Spleen (tissue), 11 donors: ENCODE results near the gene CCDC124. TPM values are rescaled to one million over a fixed set of nuclear protein-coding genes. Genes with fewer than 3 reads are reported as not detected.

Source experiments
- DNase-seq: peaks from one replicate; pipeline ENCODE4 v3.0.0-alpha.2; 2020
- H3K27ac ChIP-seq, 8 donors: fragments of 200-600 bp; sonication (generic) in 7 of 8; 1 replicate in 4 of 8; 2 replicates in 4 of 8; pipeline versions ENCODE4 v1.5.0 to v1.8.0; 2016 to 2021; ENCODE audit warnings: inconsistent platforms in 4 of 8, mild to moderate bottlenecking in 4 of 8, moderate library complexity in 1 of 8
- H3K27me3 ChIP-seq, 7 donors: fragments of 200-600 bp; sonication (generic) in 6 of 7; replicated peaks in 1 of 7; 1 replicate in 4 of 7; 2 replicates in 3 of 7; pipeline versions ENCODE4 v1.5.0 to v1.8.0; 2016 to 2021; ENCODE audit warnings: inconsistent platforms in 3 of 7, mild to moderate bottlenecking in 1 of 7
- H3K36me3 ChIP-seq, 6 donors: fragments of 200-600 bp; sonication (generic) in 5 of 6; 1 replicate in 4 of 6; 2 replicates in 2 of 6; pipeline versions ENCODE4 v1.5.0 to v1.8.0; 2016 to 2021; ENCODE audit warnings: inconsistent platforms in 2 of 6
- H3K4me1 ChIP-seq, 6 donors: fragments of 200-600 bp; sonication (generic) in 5 of 6; 1 replicate in 3 of 6; 2 replicates in 3 of 6; pipeline versions ENCODE4 v1.5.0 to v1.8.0; 2016 to 2021; ENCODE audit warnings: inconsistent platforms in 3 of 6
- H3K4me3 ChIP-seq, 8 donors: fragments of 200-600 bp; sonication (generic) in 7 of 8; 1 replicate in 4 of 8; 2 replicates in 4 of 8; pipeline versions ENCODE4 v1.5.0 to v1.8.0; 2016 to 2021; ENCODE audit warnings: inconsistent platforms in 4 of 8, mild to moderate bottlenecking in 4 of 8, moderate library complexity in 2 of 8
- H3K9me3 ChIP-seq, 8 donors: fragments of 200-600 bp; sonication (generic) in 7 of 8; 1 replicate in 4 of 8; 2 replicates in 4 of 8; pipeline versions ENCODE4 v1.5.0 to v1.8.0; 2016 to 2021; ENCODE audit warnings: inconsistent platforms in 4 of 8
- CTCF ChIP-seq, 11 experiments: fragments of 200-600 bp in 7 of 11; fragments of 450-650 bp in 4 of 11; sonication (generic) in 4 of 11; IDR thresholded peaks in 8 of 11; conservative IDR thresholded peaks in 3 of 11; 1 replicate in 7 of 11; 2 replicates in 4 of 11; pipeline versions ENCODE4 v1.4.0 to v1.8.0; 2016 to 2021; ENCODE audit warnings: antibody characterized with exemption in 11 of 11, inconsistent platforms in 4 of 11, mild to moderate bottlenecking in 1 of 11
- POLR2A ChIP-seq, 3 donors: fragments of 450-650 bp; IDR thresholded peaks; one replicate each; pipeline ENCODE4 v1.5.1; 2017; ENCODE audit warnings: antibody characterized with exemption in 3 of 3, mild to moderate bottlenecking in 1 of 3
- POLR2AphosphoS5 ChIP-seq, 3 donors: sonication (generic); formaldehyde crosslinking; IDR thresholded peaks; one replicate each; pipeline ENCODE4 v1.5.1; 2017; ENCODE audit warnings: antibody characterized with exemption in 3 of 3
- WGBS, 5 donors: extraction: QIAGEN DNeasy Blood & Tissue Kit in 3 of 5; methylation state at CpG; one replicate each; pipeline versions ENCODE4 v1.1.5 to v1.1.7; 2013 to 2018; 5-methylcytosine and 5-hydroxymethylcytosine counted together
- intact Hi-C: fragments of 100-400 bp; cut with DNase I; formaldehyde crosslinking; loops from one replicate; pipeline ENCODE4 v1.15.0; 2023; ENCODE audit warnings: low total_unique reads
- polyA plus RNA-seq, 3 donors: library from polyadenylated mRNA; stranded (reverse); fragments of 200-250 nt; gene quantifications; one replicate each; pipeline ENCODE4 v1.2.1, GENCODE V29; 2013
- total RNA-seq, 7 donors: library from RNA; depleted of rRNA in 3 of 7; stranded (reverse); fragments of >200 nt in 3 of 7; fragmentation: NEBNext Ultra II Directional in 4 of 7; extraction: Animal tissue kit (Norgen Biotek cat#: 25700) in 4 of 7; gene quantifications; one replicate each; pipeline versions ENCODE4 v1.1.0 to v1.2.1, GENCODE V29; 2016 to 2021
- donor health status: healthy with polysubstance abuse.
- donor health status: DM: no; HTN: no; CAD: no; lungs with moderate emphysema.
- donor health status: DM: no; HTN: no; CAD: no.
- donor health status: Bipolar disorder and iron deficiency.
- donor health status: healthy.
- donor health status: DM: no; HTN: no; CAD: no.
- donor health status: DM: yes; HTN: yes; CAD: no.

Gene CCDC124
- total and polyA plus RNA-seq, 10 donors = 29.5 to 89.9 (median 43.0) TPM

- Histone ChIP-seq H3K36me3 (no peaks in the 10 kb centered on the region), H3K9me3 (peaks cover 0 to 7% (median 0%) of the 10 kb centered on the region in 8 donors), H3K27me3 (peaks cover 0 to 23% (median 0%) of the 10 kb centered on the region in 7 donors), H3K4me3 (no peak overlapping the region), H3K4me1 (no peaks in the 10 kb centered on the region), H3K27ac (no peak overlapping the region)
- no peak for TF ChIP-seq CTCF (IDR thresholded peaks at IDR 0.05 in 8 of 11, conservative IDR thresholded peaks at IDR 0.05 in 3 of 11)
- no peak for TF ChIP-seq POLR2A (IDR thresholded peaks at IDR 0.05)
- no peak for TF ChIP-seq POLR2AphosphoS5 (IDR thresholded peaks at IDR 0.05)
- no peak for DNase-seq
- intact Hi-C loops = no loop called here
These were observed 12.3 kb upstream of the CCDC124 start for GRCh38 chr19:17920527-17920926.

GRCh38 chr19:17922138-17922537 lies 10.7 kb upstream of the CCDC124 start:
- H3K4me1 ChIP-seq = no peaks in the 10 kb centered on the region
- no peak for TF ChIP-seq POLR2A (IDR thresholded peaks at IDR 0.05)
- TF ChIP-seq CTCF (IDR thresholded peaks at IDR 0.05 in 8 of 11, conservative IDR thresholded peaks at IDR 0.05 in 3 of 11) = no peak
- TF ChIP-seq POLR2AphosphoS5 (IDR thresholded peaks at IDR 0.05) = no peak
- no peaks in the 10 kb centered on the region for H3K36me3 ChIP-seq
- 70 to 81% (median 76%) methylated on average over 3 of the region's 3 CpGs for WGBS, 5 donors
- no peak for DNase-seq
- intact Hi-C loops = no loop called here
- H3K27ac ChIP-seq = no peak overlapping the region
- peaks cover 0 to 12% (median 0%) of the 10 kb centered on the region in 7 donors for H3K27me3 ChIP-seq
- H3K4me3 ChIP-seq = no peak overlapping the region
- peaks cover 0 to 7% (median 0%) of the 10 kb centered on the region in 8 donors for H3K9me3 ChIP-seq

GRCh38 chr19:17926044-17926443 lies 6.8 kb upstream of the CCDC124 start:
- H3K27ac ChIP-seq = no peak overlapping the region
- DNase-seq = no peak
- no peaks in the 10 kb centered on the region for H3K36me3 ChIP-seq
- H3K4me3 ChIP-seq = no peak overlapping the region
- H3K9me3 ChIP-seq = no peaks in the 10 kb centered on the region
- intact Hi-C loops = no loop called here
- TF ChIP-seq POLR2A (IDR thresholded peaks at IDR 0.05) = no peak
- no peak for TF ChIP-seq POLR2AphosphoS5 (IDR thresholded peaks at IDR 0.05)
- no peak for TF ChIP-seq CTCF (IDR thresholded peaks at IDR 0.05 in 8 of 11, conservative IDR thresholded peaks at IDR 0.05 in 3 of 11)
- H3K4me1 ChIP-seq = no peaks in the 10 kb centered on the region
- 68 to 80% (median 75%) methylated on average over 4 of the region's 4 CpGs for WGBS, 5 donors
- H3K27me3 ChIP-seq = peaks cover 0 to 1% (median 0%) of the 10 kb centered on the region in 7 donors

- 64 to 71% (median 68%) methylated on average over 4 of the region's 4 CpGs for WGBS, 5 donors
- Histone ChIP-seq H3K36me3 (no peaks in the 10 kb centered on the region), H3K9me3 (no peaks in the 10 kb centered on the region), H3K4me3 (no peak overlapping the region), H3K27ac (no peak overlapping the region), H3K27me3 (peaks cover 0 to 3% (median 0%) of the 10 kb centered on the region in 7 donors), H3K4me1 (peaks cover 8 to 23% (median 19%) of the 10 kb centered on the region in 6 donors)
- intact Hi-C loops = no loop called here
- TF ChIP-seq POLR2AphosphoS5 (IDR thresholded peaks at IDR 0.05) (no peak), POLR2A (IDR thresholded peaks at IDR 0.05) (no peak), CTCF (IDR thresholded peaks at IDR 0.05 in 8 of 11, conservative IDR thresholded peaks at IDR 0.05 in 3 of 11) (no peak)
- DNase-seq = no peak
These were observed 3.8 kb upstream of the CCDC124 start for GRCh38 chr19:17929056-17929455.
